Glomerular visceral epithelial cell (primary cell): Measurements from ENCODE around the gene ETDC.
"Not testable (repeated sequence)": the region's sequence is repeated elsewhere in the genome, so short reads cannot be mapped to it uniquely, and the experiment has no call there.

Experiments used
- DNase-seq: peaks from one replicate; pipeline ENCODE4 v3.0.0-alpha.2; 2016; ENCODE audit errors: extremely low spot score

The ETDC gene

GRCh38 chrX:135309430-135309923 lies at the start of gene ETDC:
Gene ETDC (plus strand): TSS chrX:135309480. CDS start chrX:135309480, 0 bp downstream.
- no peak for DNase-seq

DNA sequence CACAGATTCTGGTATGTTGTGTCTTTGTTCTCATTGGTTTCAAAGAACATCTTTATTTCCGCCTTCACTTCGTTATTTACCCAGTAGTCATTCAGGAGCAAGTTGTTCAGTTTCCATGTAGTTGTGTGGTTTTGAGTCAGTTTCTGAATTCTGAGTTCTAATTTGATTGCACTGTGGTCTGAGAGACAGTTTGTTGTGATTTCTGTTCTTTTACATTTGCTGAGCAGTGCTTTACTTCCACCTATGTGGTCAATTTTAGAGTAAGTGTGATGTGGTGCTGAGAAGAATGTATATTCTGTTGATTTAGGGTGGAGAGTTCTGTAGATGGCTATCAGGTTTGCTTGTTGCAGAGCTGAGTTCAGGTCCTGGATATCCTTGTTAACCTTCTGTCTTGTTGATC lies 48.3 kb upstream of the ETDC start:
- DNase-seq = not testable (repeated sequence)

- DNase-seq = not testable (repeated sequence)
These were observed 45.9 kb upstream of the ETDC start for GRCh38 chrX:135263376-135263775.

GRCh38 chrX:135264206-135264605 lies 45.1 kb upstream of the ETDC start:
- DNase-seq = no peak

DNA sequence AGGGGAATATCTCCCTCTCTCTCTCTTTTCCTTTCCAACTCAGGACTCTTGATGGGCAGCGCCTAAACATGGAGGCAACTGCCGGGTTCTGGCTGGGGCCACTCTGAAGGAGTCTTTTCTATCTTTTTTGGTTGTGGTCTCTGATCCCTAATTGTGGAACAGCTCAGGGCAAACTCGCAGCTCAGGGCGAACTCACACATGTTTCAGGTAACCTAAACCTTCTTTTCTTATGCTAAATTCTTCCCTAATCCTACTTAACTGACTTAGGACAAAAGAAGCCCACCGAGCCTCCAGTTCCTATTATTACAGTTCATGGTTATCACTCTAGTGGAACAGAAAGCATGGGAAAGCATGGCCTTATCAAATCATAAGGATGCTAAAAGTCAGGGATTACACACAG lies 36.1 kb upstream of the ETDC start:
- DNase-seq = no peak

DNA sequence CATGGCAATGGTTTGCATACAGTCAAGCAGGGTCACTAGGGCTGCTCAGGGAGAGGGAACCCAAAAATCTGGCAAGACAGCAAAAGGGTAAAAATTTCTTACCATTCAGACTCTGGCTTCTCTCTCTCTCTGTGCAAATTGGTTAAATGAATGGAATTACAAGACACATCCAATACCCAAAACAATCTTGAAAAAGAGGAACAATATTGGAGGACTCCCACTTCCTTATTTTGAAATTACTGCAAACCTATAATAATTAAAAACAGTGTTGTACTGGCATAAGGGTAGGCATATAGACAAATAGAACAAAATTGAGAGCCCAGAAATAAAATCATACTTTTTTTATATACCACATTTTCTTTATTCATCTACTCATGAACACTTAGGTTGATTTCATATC lies 33.3 kb upstream of the ETDC start:
- DNase-seq = no peak

DNA sequence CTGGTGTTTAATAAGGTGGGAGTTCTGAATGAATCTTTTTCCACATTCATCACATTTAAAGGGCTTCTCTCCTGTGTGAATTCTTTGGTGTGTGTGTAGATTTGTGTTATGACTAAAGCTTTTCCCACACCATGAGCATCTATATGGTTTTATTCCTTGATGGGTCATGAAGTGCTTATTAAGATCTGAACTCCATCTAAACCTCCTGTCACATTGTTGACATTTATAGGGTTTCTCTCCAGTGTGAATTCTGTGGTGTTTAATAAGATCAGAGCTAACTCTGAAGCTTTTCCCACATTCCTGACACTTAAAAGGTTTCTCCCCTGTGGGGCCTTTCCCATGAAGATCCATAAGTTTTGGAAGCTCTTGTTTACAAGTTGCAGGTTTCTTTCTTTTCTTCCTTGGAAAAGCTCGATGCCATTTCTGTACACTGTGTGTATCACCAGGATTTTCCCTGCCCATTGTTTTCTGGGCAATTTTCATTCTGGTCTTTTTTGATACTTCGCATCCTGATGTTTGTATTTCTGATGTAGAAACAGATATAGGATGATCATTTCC lies 21.9 kb upstream of the ETDC start:
- DNase-seq = no peak

- no peak for DNase-seq
These were observed 13.9 kb upstream of the ETDC start for GRCh38 chrX:135295238-135295943.

- no peak for DNase-seq
These were observed 13.4 kb upstream of the ETDC start for GRCh38 chrX:135295944-135296305.

DNA sequence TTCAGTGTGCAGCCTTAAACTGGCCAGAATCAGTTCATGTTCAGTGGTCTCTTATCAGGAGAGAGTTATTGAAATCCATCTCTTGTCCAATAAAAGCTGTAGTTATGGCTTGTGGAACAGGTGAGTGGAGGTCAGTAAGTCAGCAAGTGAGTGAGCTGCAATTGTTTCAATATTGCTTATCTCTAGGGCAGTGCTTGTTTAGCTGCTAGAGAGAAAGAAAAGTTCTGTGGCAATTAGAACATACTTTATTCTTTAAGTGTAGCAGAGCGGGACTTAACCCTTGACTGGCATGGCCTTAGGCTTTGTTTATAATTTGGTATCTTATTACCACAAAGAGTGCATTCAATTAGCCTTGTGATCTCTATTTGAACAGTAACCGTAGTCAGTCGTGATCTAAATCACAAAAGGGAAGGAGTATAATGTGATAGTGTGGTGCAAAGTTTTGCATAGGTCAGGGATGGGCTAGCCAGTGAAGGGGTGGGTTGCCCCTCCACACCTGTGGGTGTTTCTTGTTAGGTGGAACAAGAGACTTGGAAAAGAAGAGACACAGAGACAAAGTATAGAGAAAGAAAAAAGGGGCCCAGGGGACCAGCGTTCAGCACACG lies 6.9 kb upstream of the ETDC start:
- no peak for DNase-seq

DNA sequence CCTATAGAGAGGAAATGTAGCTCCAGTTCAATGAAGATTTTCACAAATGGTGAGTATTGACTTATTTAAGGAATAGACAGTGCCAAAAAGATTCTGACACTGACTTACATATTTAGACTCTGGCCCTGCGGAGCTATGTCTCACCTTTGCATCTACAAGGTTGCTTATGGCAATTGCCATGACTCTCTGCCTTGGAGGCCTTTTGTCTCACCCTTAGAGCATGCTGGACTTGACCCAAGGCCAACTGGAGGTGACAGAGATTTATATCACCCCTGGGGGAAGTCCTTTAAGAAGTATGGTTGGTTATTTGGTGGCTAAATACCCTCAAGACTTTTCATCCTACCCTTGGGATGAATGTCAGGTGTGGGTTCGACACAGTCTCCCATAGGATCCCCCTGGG lies 4.5 kb upstream of the ETDC start:
- DNase-seq = no peak

- no peak for DNase-seq
These were observed 2.1 kb upstream of the ETDC start for GRCh38 chrX:135307171-135307570.

DNA sequence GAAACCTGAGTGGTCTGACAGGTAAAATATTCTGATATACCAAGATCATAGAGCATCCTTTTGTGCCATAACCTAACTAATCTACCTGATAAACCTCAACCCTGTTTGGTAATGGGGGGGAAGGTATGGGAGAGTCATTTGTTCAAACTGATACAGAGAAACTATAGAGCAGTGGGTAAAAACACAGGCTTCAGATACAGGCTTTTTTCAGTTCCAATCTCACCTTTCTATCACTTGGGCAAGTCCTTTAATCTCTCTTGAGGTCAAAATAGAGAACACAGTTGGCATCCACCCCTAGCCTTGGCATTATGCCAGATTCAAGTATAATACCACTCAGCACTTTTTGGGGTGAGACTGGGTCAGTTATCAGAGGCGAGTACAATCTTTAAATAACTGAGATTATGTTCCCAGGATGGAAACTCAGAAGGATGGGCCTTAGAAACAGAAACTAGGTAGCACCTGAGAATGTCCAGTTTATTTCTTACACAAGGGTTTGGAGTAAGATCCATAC lies 880 bp upstream of the ETDC start:
- no peak for DNase-seq

DNA sequence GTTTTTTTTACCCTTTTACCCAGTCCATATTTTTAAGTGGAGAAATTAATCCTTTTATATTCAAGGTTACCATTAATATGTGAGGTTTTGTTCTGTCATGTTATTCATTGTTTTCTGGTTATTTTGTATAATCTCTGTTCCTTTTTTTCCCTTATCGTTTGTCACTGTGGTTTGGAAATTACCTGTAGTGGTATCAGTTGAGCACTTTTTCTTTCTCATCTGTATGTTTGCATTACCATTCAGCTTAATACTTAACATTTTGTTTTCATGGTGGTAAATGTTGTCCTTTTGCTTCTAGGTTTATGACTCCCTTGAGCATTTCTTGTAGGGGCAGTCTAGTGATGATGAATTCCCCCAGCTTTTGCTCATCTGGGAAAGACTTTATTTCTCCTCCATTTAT lies 6.6 kb downstream of the ETDC start:
- DNase-seq = no peak

DNA sequence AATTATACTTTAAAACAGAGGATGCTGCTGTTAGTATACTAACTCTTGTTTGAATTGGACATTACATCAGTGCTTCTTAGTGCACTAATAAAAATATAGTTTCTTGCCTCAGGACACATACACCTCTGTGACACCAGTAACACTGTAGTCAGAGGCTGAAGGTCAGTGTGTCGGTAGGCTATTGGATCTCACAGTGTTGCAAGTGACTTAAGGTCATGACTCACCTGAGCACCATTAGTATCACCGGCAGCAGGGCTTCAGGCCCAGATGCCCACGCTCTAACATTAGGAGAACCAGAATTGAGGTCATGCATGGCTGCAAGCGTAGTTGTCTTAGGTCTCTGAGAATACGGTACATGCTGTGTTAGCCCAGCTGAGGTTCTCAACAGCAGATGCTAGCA lies 15.2 kb downstream of the ETDC start:
- DNase-seq = no peak

DNA sequence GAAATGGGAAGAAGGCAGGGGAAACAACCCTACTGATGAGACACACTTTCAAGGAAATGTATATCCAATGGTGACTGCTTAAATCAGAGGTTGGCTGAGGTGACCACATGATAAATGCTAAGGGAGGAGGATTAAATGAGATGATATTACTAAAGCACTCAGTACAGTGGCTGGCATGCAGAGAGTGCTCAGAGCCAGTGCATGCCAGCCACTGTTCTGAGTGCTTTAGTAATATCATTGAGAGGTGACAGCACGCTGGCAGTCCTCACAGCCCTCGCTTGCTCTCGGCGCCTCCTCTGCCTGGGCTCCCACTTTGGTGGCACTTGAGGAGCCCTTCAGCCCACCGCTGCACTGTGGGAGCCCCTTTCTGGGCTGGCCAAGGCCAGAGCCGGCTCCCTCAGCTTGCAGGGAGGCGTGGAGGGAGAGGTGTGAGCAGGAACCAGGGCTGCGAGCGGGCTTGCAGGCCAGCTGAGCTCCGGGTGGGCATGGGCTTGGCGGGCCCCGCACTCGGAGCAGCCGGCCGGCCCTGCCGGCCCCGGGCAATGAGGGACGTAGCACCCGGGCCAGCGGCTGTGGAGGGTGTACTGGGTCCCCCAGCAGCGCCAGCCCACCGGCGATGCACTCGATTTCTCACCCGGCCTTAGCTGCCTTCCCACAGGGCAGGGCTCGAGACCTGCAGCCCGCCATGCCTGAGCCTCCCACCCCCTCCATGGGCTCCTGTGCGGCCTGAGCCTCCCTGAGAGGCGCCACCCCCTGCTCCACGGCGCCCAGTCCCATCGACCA lies 15.9 kb downstream of the ETDC start:
- DNase-seq = not testable (repeated sequence)

- peak; percentile 42 for DNase-seq
These were observed 18.0 kb downstream of the ETDC start for GRCh38 chrX:135327299-135327698.

GRCh38 chrX:135328421-135329005 lies 19.2 kb downstream of the ETDC start:
- DNase-seq = peak; percentile 1

DNA sequence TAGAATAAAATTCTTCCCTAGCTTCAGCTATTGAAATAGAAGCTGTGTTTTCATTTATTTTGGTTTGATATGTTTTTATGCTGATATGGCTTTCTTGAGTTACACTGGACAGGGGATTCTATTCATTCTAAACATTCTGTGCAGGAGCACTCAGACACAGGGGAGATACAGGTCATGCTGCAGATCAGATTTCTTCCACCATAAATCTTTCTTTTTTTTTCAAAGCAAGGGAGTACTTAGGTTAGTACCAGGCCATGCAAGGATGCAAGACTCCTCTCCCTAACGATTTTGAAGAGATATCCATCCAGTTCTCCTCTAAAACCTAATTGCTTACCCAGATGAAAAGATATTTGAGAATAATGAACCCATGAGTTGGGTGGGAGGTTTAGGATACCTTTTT lies 21.4 kb downstream of the ETDC start:
- no peak for DNase-seq

DNA sequence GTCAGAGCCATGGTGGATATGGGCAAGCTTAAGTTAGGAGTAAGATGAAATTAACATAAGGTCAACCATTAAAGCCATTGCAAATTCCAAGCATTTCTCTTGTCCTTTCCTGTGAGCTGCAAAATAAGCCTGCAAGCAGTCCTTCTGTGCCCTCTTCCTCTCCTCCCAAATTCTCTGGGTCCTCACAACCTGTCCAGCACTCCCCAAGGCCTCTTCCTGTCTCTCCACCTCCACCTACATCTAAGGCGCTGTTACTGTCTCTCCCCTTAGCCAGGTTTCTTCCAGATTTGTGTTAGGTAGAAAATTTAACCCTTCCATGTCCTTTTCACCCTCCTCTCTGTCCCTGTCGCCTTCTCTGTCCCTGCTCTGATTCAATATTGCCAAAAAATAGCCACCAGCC lies 22.2 kb downstream of the ETDC start:
- no peak for DNase-seq

- DNase-seq = no peak
These were observed 31.6 kb downstream of the ETDC start for GRCh38 chrX:135340831-135341230.

- peak; percentile 32 for DNase-seq
These were observed 35.9 kb downstream of the ETDC start for GRCh38 chrX:135345107-135345589.
